Activated CD4-positive, alpha-beta T cell treated with anti-CD3 and anti-CD28 coated beads, Interleukin-2, amount 50 U/mL, for 48 hours (primary cell): ENCODE data around the gene DOK3.
A peak's percentile ranks its signal among the peaks of the same experiment; 100 is the strongest.
"Not testable (repeated sequence)": the region's sequence is repeated elsewhere in the genome, so short reads cannot be mapped to it uniquely, and the experiment has no call there.

ENCODE experiments used
- DNase-seq, 2 experiments: peaks; one replicate each; pipeline ENCODE4 v3.0.0-alpha.2; 2020

Gene DOK3

DNA sequence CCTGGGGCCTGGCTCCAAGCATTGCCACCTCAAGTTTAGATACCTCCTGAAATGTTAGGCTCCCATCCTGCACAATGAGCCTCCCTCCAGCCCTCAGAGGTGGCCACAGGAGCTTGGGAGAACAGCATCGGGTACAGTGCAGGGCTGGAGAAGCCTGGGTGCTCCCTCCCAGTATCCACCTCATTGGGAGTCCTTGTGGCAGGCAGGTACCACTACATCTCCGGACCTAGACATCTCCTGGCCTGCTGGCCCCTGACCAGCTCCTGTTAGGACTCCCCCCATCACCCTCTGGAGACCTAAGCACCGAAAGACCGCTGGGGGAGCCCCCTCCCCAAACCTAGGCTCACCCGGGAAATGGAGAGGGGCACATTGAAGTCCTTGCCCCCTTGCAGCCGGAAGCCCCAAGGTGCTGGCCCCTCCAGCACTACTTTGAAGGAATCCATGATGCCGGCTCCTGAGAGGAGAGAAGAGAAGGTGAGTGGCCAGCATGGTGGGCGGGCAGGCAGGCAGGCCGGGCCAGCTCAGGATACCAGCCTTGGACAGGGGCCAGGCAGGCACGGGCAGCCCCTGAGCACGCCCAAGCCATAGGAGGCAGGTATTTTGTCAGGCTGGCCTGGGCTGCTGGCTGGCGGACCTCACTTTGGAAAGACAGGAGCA lies 13.4 kb downstream of the DOK3 start:
- DNase-seq, result no peak

GRCh38 chr5:177495243-177496060 lies 14.2 kb downstream of the DOK3 start:
- DNase-seq, result no peak

- DNase-seq, result peak; percentile 36 to 46
These were observed 15.1 kb downstream of the DOK3 start for GRCh38 chr5:177494346-177495195.

DNA sequence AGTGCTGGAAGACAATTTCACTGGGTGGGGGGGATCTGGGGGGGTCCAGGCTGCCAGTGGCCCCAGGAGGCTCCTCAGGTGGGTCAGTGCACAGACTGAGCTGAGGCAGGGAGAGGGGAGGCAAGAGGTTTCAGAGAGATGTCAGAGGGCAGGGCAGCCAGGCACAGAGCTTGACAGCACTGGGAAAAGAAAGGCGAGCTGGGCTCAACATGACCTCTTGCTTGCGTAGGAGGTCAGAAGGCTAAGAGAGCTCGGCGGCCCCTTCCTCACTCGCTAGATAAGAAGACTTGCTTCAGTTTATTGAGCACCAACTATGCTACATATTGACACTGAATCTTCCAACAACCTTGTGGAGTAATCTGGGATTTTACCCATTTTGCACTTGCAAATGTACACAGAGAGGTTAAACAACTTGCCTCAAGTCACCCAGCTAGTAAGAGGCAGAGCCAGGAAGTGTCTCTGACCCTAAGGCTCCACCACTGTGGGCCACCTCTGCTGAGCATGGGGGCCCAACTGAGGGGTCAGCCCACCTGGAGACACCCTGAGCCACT lies 15.8 kb downstream of the DOK3 start:
- no peak for DNase-seq

DNA sequence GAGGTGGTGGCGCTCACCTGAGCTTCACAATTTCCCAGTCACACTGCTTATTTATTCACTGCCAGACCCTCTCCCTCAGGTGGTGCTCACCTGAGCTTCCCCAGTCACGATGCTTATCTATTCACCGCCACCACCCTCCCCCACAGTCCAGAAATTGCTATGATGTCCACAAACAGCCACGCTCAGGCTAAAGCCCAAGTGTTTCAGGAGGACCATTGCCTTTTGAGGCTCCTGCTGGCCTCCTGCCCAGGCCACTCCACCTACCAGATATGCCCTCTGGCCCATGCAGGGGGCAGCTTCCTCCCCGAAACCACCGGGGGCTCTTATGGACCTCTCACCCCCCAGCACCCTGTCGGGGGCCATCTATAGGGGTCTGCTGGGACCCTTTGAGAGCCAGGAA lies 16.8 kb downstream of the DOK3 start:
- DNase-seq, result no peak

DNA sequence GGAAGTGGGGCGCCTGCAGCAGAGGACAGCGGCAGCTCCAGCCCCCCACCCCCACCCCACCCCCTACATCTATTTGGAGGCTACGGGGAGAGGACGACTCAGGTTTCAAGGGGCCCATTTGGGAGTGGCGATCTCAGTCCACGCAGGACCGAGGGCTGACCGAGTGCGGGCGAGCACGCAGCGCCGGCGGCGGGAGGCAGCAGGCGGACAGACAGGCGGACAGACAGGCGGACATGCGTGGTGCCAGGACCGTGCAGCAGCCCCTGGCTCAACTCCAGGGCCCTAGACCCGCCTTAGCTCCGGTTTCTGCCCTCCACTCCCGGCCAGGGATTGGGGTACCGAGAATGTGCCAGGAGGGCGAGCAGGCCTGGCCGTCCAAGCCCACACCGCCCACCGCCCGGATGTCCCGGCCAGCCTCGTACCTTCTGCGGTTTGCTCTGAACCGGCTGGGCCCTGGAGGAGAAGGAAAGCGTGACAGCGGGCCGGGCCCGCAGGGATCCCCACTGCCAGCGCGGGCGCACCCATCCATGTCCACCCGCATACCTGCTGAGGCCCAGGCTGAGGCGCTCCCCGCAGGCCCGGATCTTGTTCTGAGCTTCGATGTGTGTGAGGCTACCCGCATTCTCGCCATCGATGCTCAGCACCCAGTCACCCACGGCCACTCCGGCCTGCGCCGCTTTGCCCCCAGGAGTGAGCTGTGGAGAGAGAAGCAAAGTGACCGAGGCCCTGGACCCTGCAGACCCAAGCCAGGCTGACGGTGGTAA lies 17.5 kb downstream of the DOK3 start:
- no peak for DNase-seq

- peak; percentile 36 to 49 for DNase-seq
These were observed 18.1 kb downstream of the DOK3 start for GRCh38 chr5:177491429-177491945.

GRCh38 chr5:177490992-177491391 lies 18.6 kb downstream of the DOK3 start:
- DNase-seq, result no peak

- no peak for DNase-seq
These were observed 19.2 kb downstream of the DOK3 start for GRCh38 chr5:177490311-177490991.

- DNase-seq, result no peak
These were observed 20.4 kb downstream of the DOK3 start for GRCh38 chr5:177489119-177489716.

GRCh38 chr5:177487975-177488374 lies 21.7 kb downstream of the DOK3 start:
- DNase-seq, result no peak

- DNase-seq, result no peak
These were observed 22.5 kb downstream of the DOK3 start for GRCh38 chr5:177487144-177487543.

DNA sequence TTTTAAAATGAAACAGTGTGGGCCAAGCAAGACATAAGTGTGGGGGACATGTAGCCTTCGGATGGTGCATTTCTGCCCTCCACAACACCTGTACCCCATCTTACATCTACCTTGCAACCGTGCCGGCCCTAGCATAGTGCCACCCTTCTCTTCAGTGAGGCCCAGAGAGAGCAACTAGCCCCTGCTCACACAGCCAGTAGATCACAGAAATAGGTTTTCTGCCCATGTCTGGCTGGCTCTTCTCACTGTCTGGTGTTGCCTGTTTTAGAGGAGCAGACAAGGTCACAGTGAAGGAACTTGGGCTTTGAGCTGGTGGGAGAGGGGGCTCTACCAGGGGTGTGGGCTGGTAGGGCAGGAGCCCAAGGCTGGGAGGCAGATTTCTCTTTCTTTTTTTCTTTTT lies 23.4 kb downstream of the DOK3 start:
- DNase-seq, result no peak

DNA sequence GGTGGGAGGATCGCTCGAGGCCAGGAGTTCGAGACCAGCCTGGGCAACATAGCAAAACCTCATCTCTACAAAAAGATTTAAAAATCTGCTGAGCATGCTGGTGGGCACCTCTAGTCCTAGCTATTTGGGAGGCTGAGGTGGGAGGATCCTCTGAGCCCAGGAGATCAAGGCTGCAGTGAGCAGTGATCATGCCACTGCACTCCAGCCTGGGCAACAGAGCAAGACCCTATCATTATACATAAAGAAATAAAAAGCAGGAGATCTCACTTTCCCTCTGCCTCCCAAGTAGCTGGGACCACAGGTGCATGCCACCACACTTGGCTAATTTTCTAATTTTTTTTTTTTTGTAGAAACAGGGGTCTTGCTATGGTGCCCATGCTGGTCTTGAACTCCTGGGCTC lies 23.9 kb downstream of the DOK3 start:
- not testable (repeated sequence) for DNase-seq

- no peak for DNase-seq
These were observed 24.6 kb downstream of the DOK3 start for GRCh38 chr5:177484902-177485549.

- DNase-seq, result no peak
These were observed 25.4 kb downstream of the DOK3 start for GRCh38 chr5:177483994-177484901.

DNA sequence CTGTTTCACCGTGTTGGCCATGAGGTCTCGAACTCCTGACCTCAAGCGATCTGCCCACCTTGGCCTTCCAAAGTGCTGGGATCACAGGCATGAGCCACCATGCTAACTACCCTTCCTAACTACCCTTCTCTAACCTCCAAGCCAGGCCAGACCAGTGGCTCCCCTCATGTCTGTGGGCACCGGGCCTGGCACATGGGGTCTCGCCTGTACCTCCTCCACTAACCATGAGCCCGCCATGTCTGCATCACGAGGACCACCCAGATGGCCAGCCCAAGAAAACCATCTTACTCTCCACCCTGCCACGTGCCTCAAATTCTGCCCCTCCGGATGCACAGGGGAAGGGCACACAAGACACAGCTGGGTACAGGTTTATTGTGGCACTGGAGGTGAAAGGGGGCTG lies 26.6 kb downstream of the DOK3 start:
- no peak for DNase-seq

GRCh38 chr5:177482359-177482795 lies 27.2 kb downstream of the DOK3 start:
- DNase-seq, result no peak

- no peak for DNase-seq
These were observed 29.9 kb downstream of the DOK3 start for GRCh38 chr5:177479774-177480173.
